Activated T-helper 1 cell treated with Interleukin-2 at 50 U/mL for 16 hours (primary cell): ENCODE results near the gene PECR.
"Not testable (repeated sequence)": the region's sequence is repeated elsewhere in the genome, so short reads cannot be mapped to it uniquely, and the experiment has no call there.

Source experiments
- DNase-seq: peaks from one replicate; pipeline ENCODE4 v3.0.0-alpha.2; 2020; ENCODE audit warnings: low read depth

Gene PECR

GRCh38 chr2:216002101-216002678 lies 79.4 kb downstream of the PECR start:
- no peak for DNase-seq

GRCh38 chr2:216001216-216002100 lies 80.2 kb downstream of the PECR start:
- no peak for DNase-seq

- no peak for DNase-seq
These were observed 83.0 kb downstream of the PECR start for GRCh38 chr2:215998636-215999035.

- DNase-seq, result no peak
These were observed 84.4 kb downstream of the PECR start for GRCh38 chr2:215997219-215997618.

GRCh38 chr2:215994911-215995310 lies 86.7 kb downstream of the PECR start:
- DNase-seq, result no peak

- not testable (repeated sequence) for DNase-seq
These were observed 92.9 kb downstream of the PECR start for GRCh38 chr2:215988556-215989207.
